Measurements from ENCODE around the gene TRAM2. TPM values are rescaled to one million over a fixed set of nuclear protein-coding genes. Genes with fewer than 3 reads are reported as not detected.

The TRAM2 gene
- total and polyA plus RNA-seq, 3 donors from 2014 or later = 21.1 to 34.7 (median 26.1) TPM

- 67 to 69% methylated on average over 16 of the region's 16 CpGs for WGBS, 2 donors
- Histone ChIP-seq H3K27me3 (no peaks in the 10 kb centered on the region), H3K9me3 (no peaks in the 10 kb centered on the region), H3K27ac (no peak overlapping the region), H3K36me3 (ENCODE audit: low read depth, missing control alignments) (no peaks in the 10 kb centered on the region), H3K4me1 (peaks cover 18% of the 10 kb centered on the region), H3K4me3 (no peak overlapping the region)
- TF ChIP-seq CTCF (IDR thresholded peaks at IDR 0.05) (no peak), POLR2A (IDR thresholded peaks at IDR 0.05) (no peak)
- DNase-seq = peak; percentile 53
- intact Hi-C loops (cut with DNase I; ENCODE audit: low total_unique reads) = no loop called here
These were observed 71.0 kb downstream of the TRAM2 start for GRCh38 chr6:52505726-52506409.

GRCh38 chr6:52504782-52505136 is 72.1 kb downstream of the TRAM2 start:
- Histone ChIP-seq H3K4me3 (no peak overlapping the region), H3K9me3 (no peaks in the 10 kb centered on the region), H3K27me3 (no peaks in the 10 kb centered on the region), H3K36me3 (ENCODE audit: low read depth, missing control alignments) (no peaks in the 10 kb centered on the region), H3K27ac (no peak overlapping the region), H3K4me1 (peaks cover 18% of the 10 kb centered on the region)
- intact Hi-C loops (cut with DNase I; ENCODE audit: low total_unique reads) = no loop called here
- 85 to 93% methylated on average over 7 to 10 of the region's 10 CpGs for WGBS, 2 donors
- DNase-seq = no peak
- TF ChIP-seq CTCF (IDR thresholded peaks at IDR 0.05) (no peak), POLR2A (IDR thresholded peaks at IDR 0.05) (no peak)

GRCh38 chr6:52503851-52504781 is 72.7 kb downstream of the TRAM2 start:
- Histone ChIP-seq H3K4me1 (peaks cover 18% of the 10 kb centered on the region), H3K27ac (peak overlapping the region in 1 of 2 donors; percentile 30), H3K4me3 (no peak overlapping the region), H3K36me3 (ENCODE audit: low read depth, missing control alignments) (no peaks in the 10 kb centered on the region), H3K9me3 (no peaks in the 10 kb centered on the region), H3K27me3 (no peaks in the 10 kb centered on the region)
- TF ChIP-seq CTCF (IDR thresholded peaks at IDR 0.05) = no peak
- no peak for TF ChIP-seq POLR2A (IDR thresholded peaks at IDR 0.05)
- WGBS, 2 donors = 62 to 63% methylated on average over 16 to 24 of the region's 24 CpGs
- intact Hi-C loops (cut with DNase I; ENCODE audit: low total_unique reads) = no loop called here
- DNase-seq = peak; percentile 64

- TF ChIP-seq CTCF (IDR thresholded peaks at IDR 0.05) = no peak
- TF ChIP-seq POLR2A (IDR thresholded peaks at IDR 0.05) = no peak
- no peaks in the 10 kb centered on the region for H3K27me3 ChIP-seq
- H3K4me3 ChIP-seq = no peak overlapping the region
- no peaks in the 10 kb centered on the region for H3K36me3 ChIP-seq (ENCODE audit: low read depth, missing control alignments)
- 73 to 75% methylated on average over 2 to 5 of the region's 5 CpGs for whole genome bisulfite sequencing, 2 donors
- no peak for DNase-seq
- H3K4me1 ChIP-seq = peaks cover 18% of the 10 kb centered on the region
- no peak overlapping the region for H3K27ac ChIP-seq
- intact Hi-C loops (cut with DNase I; ENCODE audit: low total_unique reads) = no loop called here
- no peaks in the 10 kb centered on the region for H3K9me3 ChIP-seq
These were observed 73.5 kb downstream of the TRAM2 start for GRCh38 chr6:52503323-52503747.

Measured in testis (tissue), 3 donors.